ENCODE results near the gene PANK4. TPM values are rescaled to one million over a fixed set of nuclear protein-coding genes. Genes with fewer than 3 reads are reported as not detected.

The PANK4 gene
- total and polyA plus RNA-seq, 4 donors: 6.2 to 26.8 (median 12.6) TPM

GRCh38 chr1:2547210-2548067, 21.0 kb upstream of the PANK4 start:
- Histone ChIP-seq H3K4me1 (ENCODE audit: control insufficient read depth in 4 of 4, insufficient read depth in 4 of 4, low read length in 3 of 4) (peaks cover 13 to 49% (median 29%) of the 10 kb centered on the region in 4 donors), H3K27me3 (ENCODE audit: control insufficient read depth in 4 of 4, insufficient read depth in 4 of 4, low read length in 3 of 4) (no peaks in the 10 kb centered on the region), H3K27ac (ENCODE audit: low read depth in 1 of 2, low read length in 2 of 2) (peak overlapping the region; percentile 96 to 99), H3K36me3 (ENCODE audit: control insufficient read depth in 4 of 4, insufficient read depth in 3 of 4, low read depth in 1 of 4, low read length in 3 of 4) (no peaks in the 10 kb centered on the region), H3K9ac (ENCODE audit: low read depth in 1 of 2, low read length in 2 of 2) (peak overlapping the region in 1 of 2 donors; percentile 96), H3K4me3 (ENCODE audit: low read depth in 1 of 3, low read length in 3 of 3) (peak overlapping the region; percentile 29 to 58 (median 48)), H3K9me3 (ENCODE audit: control insufficient read depth in 4 of 4, low read length in 3 of 4) (no peaks in the 10 kb centered on the region)
- TF ChIP-seq YY1 (IDR thresholded peaks at IDR 0.05): no peak
- TF ChIP-seq EGR1 (IDR thresholded peaks at IDR 0.05; ENCODE audit: low read depth in 2 of 2): no peak
- TF ChIP-seq REST (IDR thresholded peaks at IDR 0.05): no peak
- TF ChIP-seq SP1 (IDR thresholded peaks at IDR 0.05): no peak
- no peak for TF ChIP-seq ZBTB33 (IDR thresholded peaks at IDR 0.05)
- no peak for TF ChIP-seq HNF4A (conservative IDR thresholded peaks at IDR 0.05)
- TF ChIP-seq RXRA (IDR thresholded peaks at IDR 0.05): no peak
- no peak for TF ChIP-seq NR2F2 (IDR thresholded peaks at IDR 0.05)
- TF ChIP-seq RAD21 (IDR thresholded peaks at IDR 0.05): no peak
- TF ChIP-seq CTCF (IDR thresholded peaks at IDR 0.05; ENCODE audit: low read depth, low read length, missing input control): no peak
- no peak for TF ChIP-seq ATF3 (IDR thresholded peaks at IDR 0.05)
- no peak for DNase-seq (ENCODE audit: low spot score)
- 13% methylated on average over 27 of the region's 27 CpGs for WGBS

GRCh38 chr1:2546515-2547209, 20.3 kb upstream of the PANK4 start:
- WGBS: under 1% methylated on average over 52 of the region's 52 CpGs
- no peaks in the 10 kb centered on the region for H3K9me3 ChIP-seq (ENCODE audit: control insufficient read depth in 4 of 4, low read length in 3 of 4)
- no peaks in the 10 kb centered on the region for H3K27me3 ChIP-seq (ENCODE audit: control insufficient read depth in 4 of 4, insufficient read depth in 4 of 4, low read length in 3 of 4)
- H3K4me1 ChIP-seq (ENCODE audit: control insufficient read depth in 4 of 4, insufficient read depth in 4 of 4, low read length in 3 of 4): peaks cover 13 to 49% (median 29%) of the 10 kb centered on the region in 4 donors
- peak overlapping the region in 1 of 2 donors; percentile 58 for H3K9ac ChIP-seq (ENCODE audit: low read depth in 1 of 2, low read length in 2 of 2)
- no peaks in the 10 kb centered on the region for H3K36me3 ChIP-seq (ENCODE audit: control insufficient read depth in 4 of 4, insufficient read depth in 3 of 4, low read depth in 1 of 4, low read length in 3 of 4)
- peak overlapping the region; percentile 58 to 71 (median 63) for H3K4me3 ChIP-seq (ENCODE audit: low read depth in 1 of 3, low read length in 3 of 3)
- peak overlapping the region; percentile 96 to 99 for H3K27ac ChIP-seq (ENCODE audit: low read depth in 1 of 2, low read length in 2 of 2)
- peak; percentile 77 for DNase-seq (ENCODE audit: low spot score)
- peak; percentile 48 to 56 for TF ChIP-seq RAD21 (IDR thresholded peaks at IDR 0.05)
- peak; percentile 82 for TF ChIP-seq YY1 (IDR thresholded peaks at IDR 0.05)
- TF ChIP-seq REST (IDR thresholded peaks at IDR 0.05): peak; percentile 51
- TF ChIP-seq FOXA1 (IDR thresholded peaks at IDR 0.05): peak; percentile 23
- peak in 1 of 2 donors; percentile 48 for TF ChIP-seq RXRA (IDR thresholded peaks at IDR 0.05)
- TF ChIP-seq TAF1 (conservative IDR thresholded peaks at IDR 0.05): no peak
- peak in 1 of 2 donors; percentile 21 for TF ChIP-seq EGR1 (IDR thresholded peaks at IDR 0.05; ENCODE audit: low read depth in 2 of 2)
- peak; percentile 40 for TF ChIP-seq CTCF (IDR thresholded peaks at IDR 0.05; ENCODE audit: low read depth, low read length, missing input control)

Data from liver (tissue), 9 donors.